Ascending aorta (tissue), 2 donors: ENCODE data around the gene MSANTD2. TPM values are rescaled to one million over a fixed set of nuclear protein-coding genes. Genes with fewer than 3 reads are reported as not detected.

Source experiments
- DNase-seq, 2 donors: peaks; one replicate each; pipeline ENCODE4 v3.0.0-alpha.2; 2019; ENCODE audit warnings: low spot score in 2 of 2
- H3K27ac ChIP-seq, 2 donors: fragments of 200-600 bp; sonication (generic); one replicate each; pipeline ENCODE4 v1.5.1; 2016 to 2017; ENCODE audit warnings: mild to moderate bottlenecking in 1 of 2
- H3K27me3 ChIP-seq: fragments of 200-600 bp; sonication (generic); one replicate; pipeline ENCODE4 v1.5.1; 2017
- H3K36me3 ChIP-seq, 2 donors: fragments of 200-600 bp; sonication (generic); one replicate each; pipeline ENCODE4 v1.5.1; 2016
- H3K4me1 ChIP-seq, 2 donors: fragments of 200-600 bp; sonication (generic); one replicate each; pipeline ENCODE4 v1.5.1; 2016 to 2017; ENCODE audit warnings: mild to moderate bottlenecking in 1 of 2
- H3K4me3 ChIP-seq, 2 donors: fragments of 200-600 bp; sonication (generic); one replicate each; pipeline ENCODE4 v1.5.1; 2016 to 2017; ENCODE audit warnings: mild to moderate bottlenecking in 1 of 2
- H3K9me3 ChIP-seq, 2 donors: fragments of 200-600 bp; sonication (generic); one replicate each; pipeline ENCODE4 v1.5.1; 2016
- intact Hi-C: fragments of 100-400 bp; cut with DNase I; formaldehyde crosslinking; loops from one replicate; pipeline ENCODE4 v1.15.1; 2023
- total RNA-seq: library from RNA; depleted of rRNA; stranded (reverse); fragments of >200 nt; gene quantifications from one replicate; pipeline ENCODE4 v1.1.0, GENCODE V29; 2016
- TF ChIP-seq, protein P1 (sequence below), 3 experiments: fragments of 200-600 bp in 2 of 3; fragments of 450-650 bp in 1 of 3; sonication (generic) in 2 of 3; IDR thresholded peaks; one replicate each; pipeline ENCODE4 v1.5.1; 2016 to 2019; ENCODE audit warnings: antibody characterized with exemption in 3 of 3, mild to moderate bottlenecking in 1 of 3, moderate library complexity in 1 of 3

Gene MSANTD2
- total RNA-seq, 1 donor from 2014 or later: 21.4 TPM

DNA sequence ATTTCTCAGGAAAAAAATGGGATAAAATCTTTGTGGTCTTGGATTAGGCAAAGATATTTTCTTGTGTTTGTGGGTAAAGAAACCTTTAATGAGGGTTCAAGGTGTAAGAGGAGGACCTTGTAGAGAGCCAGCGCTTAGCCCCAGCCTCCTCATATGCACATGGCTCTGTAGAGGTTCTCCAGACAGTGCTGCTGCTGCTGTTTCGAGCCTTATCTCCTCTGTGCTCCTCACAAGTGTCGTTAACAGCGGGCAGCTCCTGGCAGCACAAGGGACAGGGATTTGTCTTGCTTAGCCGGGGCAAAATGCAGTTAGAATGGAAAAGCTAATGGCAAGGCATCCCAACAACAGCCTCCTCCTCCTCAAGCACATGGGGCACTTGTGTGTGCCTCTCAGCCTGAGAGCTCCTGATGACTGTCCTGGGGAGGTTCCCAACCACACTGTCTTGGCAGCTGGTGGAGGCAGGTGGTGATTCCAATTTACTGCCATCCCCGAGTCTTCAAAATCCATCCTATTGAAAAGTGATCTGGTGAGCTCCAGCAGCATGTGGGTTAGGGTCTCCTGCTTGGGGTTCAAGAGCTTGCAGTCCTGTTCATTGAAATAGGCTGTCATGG lies 7.6 kb upstream of the MSANTD2 start:
- DNase-seq: no peak
- Histone ChIP-seq H3K36me3 (peaks cover 0 to 5% of the 10 kb centered on the region in 2 donors), H3K4me3 (no peak overlapping the region), H3K27me3 (no peaks in the 10 kb centered on the region), H3K9me3 (no peaks in the 10 kb centered on the region), H3K27ac (no peak overlapping the region), H3K4me1 (no peaks in the 10 kb centered on the region)
- TF ChIP-seq, protein P1, sequence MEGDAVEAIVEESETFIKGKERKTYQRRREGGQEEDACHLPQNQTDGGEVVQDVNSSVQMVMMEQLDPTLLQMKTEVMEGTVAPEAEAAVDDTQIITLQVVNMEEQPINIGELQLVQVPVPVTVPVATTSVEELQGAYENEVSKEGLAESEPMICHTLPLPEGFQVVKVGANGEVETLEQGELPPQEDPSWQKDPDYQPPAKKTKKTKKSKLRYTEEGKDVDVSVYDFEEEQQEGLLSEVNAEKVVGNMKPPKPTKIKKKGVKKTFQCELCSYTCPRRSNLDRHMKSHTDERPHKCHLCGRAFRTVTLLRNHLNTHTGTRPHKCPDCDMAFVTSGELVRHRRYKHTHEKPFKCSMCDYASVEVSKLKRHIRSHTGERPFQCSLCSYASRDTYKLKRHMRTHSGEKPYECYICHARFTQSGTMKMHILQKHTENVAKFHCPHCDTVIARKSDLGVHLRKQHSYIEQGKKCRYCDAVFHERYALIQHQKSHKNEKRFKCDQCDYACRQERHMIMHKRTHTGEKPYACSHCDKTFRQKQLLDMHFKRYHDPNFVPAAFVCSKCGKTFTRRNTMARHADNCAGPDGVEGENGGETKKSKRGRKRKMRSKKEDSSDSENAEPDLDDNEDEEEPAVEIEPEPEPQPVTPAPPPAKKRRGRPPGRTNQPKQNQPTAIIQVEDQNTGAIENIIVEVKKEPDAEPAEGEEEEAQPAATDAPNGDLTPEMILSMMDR (IDR thresholded peaks at IDR 0.05): no peak
- intact Hi-C loops: loop anchor here (10.0 kb wide), 1 partner anchor 307 kb away; the partner anchor contains the start of gene TMEM218

DNA sequence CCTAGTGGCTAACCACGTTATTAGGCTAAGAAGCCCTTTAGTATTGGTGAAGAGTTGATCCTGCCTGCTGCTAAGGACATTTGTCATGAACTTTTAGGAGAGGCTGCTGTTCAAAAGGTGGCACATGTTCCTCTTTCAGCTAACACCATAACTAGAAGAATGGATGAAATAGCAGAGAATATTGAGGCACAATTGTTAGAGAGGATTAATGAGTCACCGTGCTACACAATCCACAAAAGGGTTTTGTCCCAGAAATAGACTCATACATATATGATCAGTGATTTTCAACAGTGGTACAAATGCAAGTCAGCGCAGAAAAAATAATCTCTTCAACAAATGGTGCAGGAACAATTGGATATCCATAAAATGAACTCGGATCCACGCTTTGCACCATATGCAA lies 7.0 kb upstream of the MSANTD2 start:
- no peak overlapping the region for H3K27ac ChIP-seq

DNA sequence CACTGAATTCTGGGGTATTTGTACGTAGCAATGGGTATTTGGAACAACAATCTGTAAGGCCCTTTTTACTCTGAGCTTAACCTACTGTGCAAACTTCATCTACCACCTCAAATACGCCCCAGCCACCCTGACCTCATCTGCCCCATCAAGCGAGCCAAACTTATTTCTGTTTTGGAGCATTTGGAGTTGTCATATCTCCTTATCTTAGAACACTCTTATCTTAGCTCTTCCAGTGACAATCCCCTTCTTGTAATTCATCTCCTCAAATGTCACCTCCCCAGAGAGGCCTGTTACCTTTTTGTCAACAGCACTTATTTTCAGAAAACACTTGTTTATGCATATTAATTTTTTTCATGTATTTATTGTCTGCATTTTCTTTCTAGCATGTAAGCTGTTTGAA lies 4.7 kb upstream of the MSANTD2 start:
- TF ChIP-seq, protein P1 (IDR thresholded peaks at IDR 0.05): no peak
- Histone ChIP-seq H3K27ac (no peak overlapping the region), H3K9me3 (no peaks in the 10 kb centered on the region), H3K36me3 (peaks cover 0 to 5% of the 10 kb centered on the region in 2 donors), H3K27me3 (no peaks in the 10 kb centered on the region), H3K4me1 (peaks cover 0 to 4% of the 10 kb centered on the region in 2 donors), H3K4me3 (no peak overlapping the region)
- intact Hi-C loops: loop anchor here (10.0 kb wide), 1 partner anchor 310 kb away; the partner anchor contains the start of gene TMEM218
- DNase-seq: no peak

More for the DNA sequence above, 7.0 kb upstream of the MSANTD2 start:
- intact Hi-C loops: loop anchor here (10.0 kb wide), 1 partner anchor 308 kb away; the partner anchor contains the start of gene TMEM218
- H3K4me3 ChIP-seq: no peak overlapping the region
- no peaks in the 10 kb centered on the region for H3K9me3 ChIP-seq
- no peaks in the 10 kb centered on the region for H3K27me3 ChIP-seq
- no peaks in the 10 kb centered on the region for H3K4me1 ChIP-seq
- DNase-seq: no peak
- peaks cover 0 to 5% of the 10 kb centered on the region in 2 donors for H3K36me3 ChIP-seq
- TF ChIP-seq, protein P1 (IDR thresholded peaks at IDR 0.05): no peak

DNA sequence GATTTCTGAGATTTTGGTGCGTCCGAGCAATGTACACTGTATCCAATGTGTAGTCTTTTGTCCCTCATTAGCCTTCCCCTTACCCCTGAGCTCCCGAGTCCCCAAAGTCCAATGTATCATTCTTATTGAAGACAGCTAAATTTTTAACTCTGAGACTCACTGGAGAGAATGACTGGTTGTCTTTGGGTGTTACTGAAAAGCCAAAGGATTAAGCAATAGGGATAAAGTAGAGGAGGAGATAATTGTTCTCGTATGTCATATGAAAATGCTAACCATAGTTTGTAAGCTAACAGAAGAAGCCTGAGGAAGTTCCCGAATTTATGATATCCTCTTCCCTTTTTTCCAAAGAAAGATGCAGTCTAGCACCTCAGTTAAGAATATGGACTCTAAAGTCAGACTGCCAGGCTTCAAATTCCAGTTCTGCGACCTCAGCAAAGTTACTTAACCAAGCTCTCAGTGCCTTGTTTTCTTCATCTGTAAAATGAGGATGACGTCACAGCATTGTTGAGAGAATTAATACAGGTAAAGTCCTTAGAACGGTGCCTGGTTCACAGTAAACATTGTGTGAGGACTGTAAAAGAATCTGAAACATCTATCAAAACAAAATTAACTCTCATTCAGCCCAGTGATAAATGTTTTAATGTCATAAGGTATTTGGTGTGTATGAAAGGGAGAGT lies 1.6 kb upstream of the MSANTD2 start:
- no peak for DNase-seq
- Histone ChIP-seq H3K27ac (peak overlapping the region; percentile 99), H3K4me1 (peaks cover 13 to 16% of the 10 kb centered on the region in 2 donors), H3K27me3 (no peaks in the 10 kb centered on the region), H3K4me3 (peak overlapping the region in 1 of 2 donors; percentile 98), H3K9me3 (no peaks in the 10 kb centered on the region), H3K36me3 (peaks cover 0 to 5% of the 10 kb centered on the region in 2 donors)
- intact Hi-C loops: loop anchor here (1.0 to 10.0 kb wide), 3 partner anchors 36 to 313 kb away; partner anchors contain the start of gene TMEM218
- TF ChIP-seq, protein P1 (IDR thresholded peaks at IDR 0.05): no peak

DNA sequence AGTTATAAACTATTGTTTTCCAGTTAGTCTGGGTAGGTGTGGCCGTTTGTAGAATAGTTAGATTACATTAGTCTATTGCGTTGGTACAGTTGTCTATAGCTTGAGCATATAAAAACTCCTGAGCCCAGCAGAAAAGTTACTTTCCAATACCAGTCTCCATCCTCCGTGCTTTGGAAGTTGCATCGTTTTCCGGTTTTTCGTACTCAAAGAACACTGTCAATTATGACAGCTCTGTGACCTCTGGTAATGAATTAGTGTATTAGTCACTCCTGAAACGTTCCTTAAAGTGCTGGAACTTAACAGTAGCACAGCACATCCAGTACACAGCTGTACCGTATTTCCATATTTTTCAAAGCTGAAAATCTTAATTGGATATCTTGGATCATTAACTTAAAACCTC lies 808 bp upstream of the MSANTD2 start:
- Histone ChIP-seq H3K27ac (peak overlapping the region; percentile 99), H3K4me3 (peak overlapping the region; percentile 81 to 98), H3K4me1 (peaks cover 13 to 16% of the 10 kb centered on the region in 2 donors), H3K27me3 (no peaks in the 10 kb centered on the region), H3K36me3 (peaks cover 0 to 4% of the 10 kb centered on the region in 2 donors), H3K9me3 (no peaks in the 10 kb centered on the region)
- TF ChIP-seq, protein P1 (IDR thresholded peaks at IDR 0.05): no peak
- no peak for DNase-seq
- intact Hi-C loops: loop anchor here (1.0 to 10.0 kb wide), 3 partner anchors 36 to 314 kb away; partner anchors contain the start of gene TMEM218
